T-helper 1 cell treated with Interleukin-12 subunit alpha and Interleukin-12 subunit beta and Interleukin-4 antibody, amounts not matched to agents 30 ng/mL and 1 ng/mL, for 36 hours (primary cell): ENCODE measurements around the gene PHRF1. TPM values are rescaled to one million over a fixed set of nuclear protein-coding genes. Genes with fewer than 3 reads are reported as not detected.

Source experiments
- intact Hi-C: fragments of 100-400 bp; cut with micrococcal nuclease; formaldehyde crosslinking; loops from one replicate; pipeline ENCODE4 v1.15.1; 2024
- total RNA-seq: library from RNA; stranded (reverse); gene quantifications from 2 replicates; pipeline ENCODE4 v1.2.3, GENCODE V29; 2022

The PHRF1 gene
- total RNA-seq, 1 donor from 2014 or later = 51.2 TPM

- intact Hi-C loops = no loop called here
Observed at GRCh38 chr11:573146-573759, 3.0 kb upstream of the PHRF1 start.

GRCh38 chr11:574031-574570 lies 2.2 kb upstream of the PHRF1 start:
- intact Hi-C loops = loop anchor here (2.0 kb wide), 2 partner anchors 13 to 167 kb away; partner anchors contain the start of genes LMNTD2 and RASSF7

- intact Hi-C loops = loop anchor here (2.0 to 5.0 kb wide), 3 partner anchors 14 to 337 kb away; partner anchors contain the start of genes LMNTD2, PSMD13, RASSF7 and SIRT3
Observed at GRCh38 chr11:574632-575312, 1.5 kb upstream of the PHRF1 start.

GRCh38 chr11:575313-575995 lies 816 bp upstream of the PHRF1 start:
- intact Hi-C loops = loop anchor here (2.0 to 5.0 kb wide), 3 partner anchors 15 to 338 kb away; partner anchors contain the start of genes LMNTD2, PSMD13, RASSF7 and SIRT3

GRCh38 chr11:576811-577610 lies 741 bp downstream of the PHRF1 start:
- intact Hi-C loops = loop anchor here (1.0 to 5.0 kb wide), 8 partner anchors 9 to 340 kb away; partner anchors contain the start of genes DEAF1, LRRC56, PSMD13 and RNH1

- intact Hi-C loops = loop anchor here (5.0 kb wide), 1 partner anchor 340 kb away; the partner anchor contains the start of genes PSMD13 and SIRT3
Observed at GRCh38 chr11:577611-577894, 1.3 kb downstream of the PHRF1 start.

GRCh38 chr11:578276-579035 lies 2.2 kb downstream of the PHRF1 start:
- intact Hi-C loops = loop anchor here (5.0 kb wide), 1 partner anchor 341 kb away; the partner anchor contains the start of genes PSMD13 and SIRT3

- intact Hi-C loops = loop anchor here (5.0 kb wide), 1 partner anchor 343 kb away; the partner anchor contains the start of genes PSMD13 and SIRT3
Observed at GRCh38 chr11:579830-580601, 3.7 kb downstream of the PHRF1 start.

- intact Hi-C loops = no loop called here
Observed at GRCh38 chr11:581342-581741, 5.1 kb downstream of the PHRF1 start.

GRCh38 chr11:581752-582151 lies 5.5 kb downstream of the PHRF1 start:
- intact Hi-C loops = no loop called here

GRCh38 chr11:584287-584686 lies 8.0 kb downstream of the PHRF1 start:
- intact Hi-C loops = no loop called here

GRCh38 chr11:586376-587316 lies 10.4 kb downstream of the PHRF1 start:
- intact Hi-C loops = no loop called here

- intact Hi-C loops = no loop called here
Observed at GRCh38 chr11:587546-587945, 11.3 kb downstream of the PHRF1 start.

- intact Hi-C loops = loop anchor here (1.0 to 2.0 kb wide), 3 partner anchors 12 to 28 kb away; partner anchors contain the start of genes LMNTD2, PHRF1 and RASSF7
Observed at GRCh38 chr11:587978-588380, 11.7 kb downstream of the PHRF1 start.

GRCh38 chr11:589798-590197 lies 13.5 kb downstream of the PHRF1 start:
- intact Hi-C loops = loop anchor here (2.0 kb wide), 1 partner anchor 29 kb away; the partner anchor contains the start of genes LMNTD2 and RASSF7

- intact Hi-C loops = no loop called here
Observed at GRCh38 chr11:590997-591396, 14.7 kb downstream of the PHRF1 start.

- intact Hi-C loops = no loop called here
Observed at GRCh38 chr11:592501-592900, 16.2 kb downstream of the PHRF1 start.

GRCh38 chr11:592918-593317 lies 16.6 kb downstream of the PHRF1 start:
- intact Hi-C loops = no loop called here
